Heart left ventricle (tissue), 16 donors: Measurements from ENCODE around the gene CLDN24. TPM values are rescaled to one million over a fixed set of nuclear protein-coding genes. Genes with fewer than 3 reads are reported as not detected.

Experiments
- ATAC-seq, 4 donors: fragments of 200-7000 bp; cut with Tn5 transposase; one replicate each; pipeline ENCODE4 v1.9.1; 2020 to 2022; ENCODE audit warnings: moderate library complexity in 4 of 4, mild to moderate bottlenecking in 3 of 4, moderate number of reproducible peaks in 1 of 4
- DNase-seq, 5 donors: peaks; one replicate each; pipeline ENCODE4 v3.0.0-alpha.2; 2020
- H3K27ac ChIP-seq, 12 donors: fragments of 200-600 bp; sonication (generic) in 4 of 12; one replicate each; pipeline versions ENCODE4 v1.5.0 to v1.8.0; 2016 to 2022; ENCODE audit warnings: mild to moderate bottlenecking in 2 of 12
- H3K27me3 ChIP-seq, 9 donors: fragments of 200-600 bp; sonication (generic) in 2 of 9; one replicate each; pipeline versions ENCODE4 v1.5.1 to v1.8.0; 2016 to 2022; ENCODE audit warnings: mild to moderate bottlenecking in 3 of 9
- H3K36me3 ChIP-seq, 9 donors: fragments of 200-600 bp; sonication (generic) in 2 of 9; one replicate each; pipeline versions ENCODE4 v1.5.0 to v1.8.0; 2018 to 2022; ENCODE audit warnings: mild to moderate bottlenecking in 2 of 9
- H3K4me1 ChIP-seq, 12 donors: fragments of 200-600 bp; sonication (generic) in 4 of 12; one replicate each; pipeline versions ENCODE4 v1.5.0 to v1.8.0; 2016 to 2022; ENCODE audit warnings: mild to moderate bottlenecking in 3 of 12
- H3K4me3 ChIP-seq, 12 donors: fragments of 200-600 bp; sonication (generic) in 4 of 12; one replicate each; pipeline versions ENCODE4 v1.5.0 to v1.8.0; 2017 to 2022; ENCODE audit warnings: mild to moderate bottlenecking in 9 of 12, moderate library complexity in 4 of 12
- H3K9me3 ChIP-seq, 12 donors: fragments of 200-600 bp; sonication (generic) in 4 of 12; one replicate each; pipeline versions ENCODE4 v1.5.0 to v1.8.0; 2016 to 2022; ENCODE audit warnings: mild to moderate bottlenecking in 1 of 12
- CTCF ChIP-seq, 12 donors: fragments of 200-600 bp; sonication (generic) in 4 of 12; IDR thresholded peaks; one replicate each; pipeline versions ENCODE4 v1.5.0 to v1.8.0; 2018 to 2022; ENCODE audit warnings: antibody characterized with exemption in 12 of 12, mild to moderate bottlenecking in 5 of 12
- POLR2A ChIP-seq, 2 donors: fragments of 450-650 bp; IDR thresholded peaks; one replicate each; pipeline ENCODE4 v1.6.1; 2017; ENCODE audit warnings: antibody characterized with exemption in 2 of 2, mild to moderate bottlenecking in 2 of 2, moderate library complexity in 2 of 2
- WGBS, 4 donors: extraction: QIAGEN DNeasy Blood & Tissue Kit in 2 of 4; methylation state at CpG; one replicate each; pipeline versions ENCODE4 v1.1.5 to v1.1.7; 2013 to 2018; 5-methylcytosine and 5-hydroxymethylcytosine counted together
- intact Hi-C, 10 donors: fragments of 100-400 bp; cut with DNase I; formaldehyde crosslinking; loops; one replicate each; pipeline versions ENCODE4 v1.11.1 to v1.14.2; 2022
- polyA plus RNA-seq, 2 donors: library from polyadenylated mRNA; stranded (reverse); fragments of 200-250 nt; gene quantifications; one replicate each; pipeline ENCODE4 v1.2.3, GENCODE V29; 2013
- total RNA-seq, 9 donors: library from RNA; depleted of rRNA in 2 of 9; stranded (reverse); fragments of >200 nt in 2 of 9; fragmentation: NEBNext Ultra II Directional in 3 of 9; extraction: Animal tissue kit (Norgen Biotek cat#: 25700) in 3 of 9; gene quantifications; one replicate each; pipeline versions ENCODE4 v1.1.0 to v1.2.4, GENCODE V29; 2016 to 2023
- donor health status: ischemic (EF 13 %, LVEDD 7.1; RV severe dilation, severe dysfunction).
- donor health status: healthy with polysubstance abuse.
- donor health status: DM: no; HTN: yes; CAD: no.
- donor health status: DM: no; HTN: no; CAD: no.
- donor health status: ischemic (EF 25% LVEDD 6.9; RV normal size, moderate dysfunction).
- donor health status: ischemic (EF 25% LVEDD 5.7; RV mildly dilated, moderate dysfunction).
- donor health status: healthy.
- donor health status: DM: yes; HTN: yes; CAD: no.
- donor health status: ischemic (EF 35%, LVEDD 5.7; RV mildly dilated, moderate dysfunction).
- donor health status: nonischemic (EF 11% LVEDD 7.7; RV severe dilation, severe dysfunction).
- donor health status: DM: yes; HTN: yes; CAD: no.
- donor health status: PGD.
- donor health status: ischemic (EF 29% LVEDD 5.4; RV normal size, mild dysfunction).
- donor health status: nonischemic (EF 23%, LVEDD 6.1; RV moderate dilation, normal function).

The CLDN24 gene
- total and polyA plus RNA-seq, 11 donors, result not detected

GRCh38 chr4:183289688-183290087, 32.5 kb downstream of the CLDN24 start:
- intact Hi-C loops, result loop anchor here in 1 of 10 donors (10.0 kb wide), 1 partner anchor 115 kb away; no protein-coding TSS in a partner anchor
- ATAC-seq, result no peak
- TF ChIP-seq POLR2A (IDR thresholded peaks at IDR 0.05) (no peak), CTCF (IDR thresholded peaks at IDR 0.05) (no peak)
- H3K4me3 ChIP-seq, result no peak overlapping the region
- no peaks in the 10 kb centered on the region for H3K9me3 ChIP-seq
- peaks cover 2 to 100% (median 59%) of the 10 kb centered on the region in 9 donors for H3K36me3 ChIP-seq
- DNase-seq, result no peak
- WGBS, 4 donors, result 92 to 97% (median 96%) methylated on average over 5 of the region's 5 CpGs
- H3K27ac ChIP-seq, result no peak overlapping the region
- H3K27me3 ChIP-seq, result no peaks in the 10 kb centered on the region
- no peaks in the 10 kb centered on the region for H3K4me1 ChIP-seq

DNA sequence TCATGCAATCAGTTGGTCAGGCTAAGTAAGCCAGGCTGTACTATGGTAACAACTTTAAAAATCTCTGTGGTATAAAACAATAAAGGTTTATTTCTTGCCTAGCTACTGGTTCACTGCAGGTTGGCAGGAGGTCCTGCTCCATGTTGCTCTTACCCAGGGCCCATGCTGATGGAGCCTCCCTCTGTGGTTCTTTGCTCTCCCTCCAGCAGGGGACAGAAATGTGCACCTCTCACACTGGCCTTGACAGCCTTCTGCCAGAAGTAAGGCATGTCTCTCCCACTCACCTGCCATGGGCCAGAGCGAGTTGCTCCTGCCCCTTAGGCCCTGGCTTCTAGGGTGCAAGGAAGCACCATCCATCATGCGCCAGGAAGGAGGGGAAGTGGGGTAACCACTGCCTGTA, 33.3 kb downstream of the CLDN24 start:
- WGBS, 4 donors, result 95 to 97% (median 95%) methylated on average over 2 of the region's 2 CpGs; no CpG with 5 or more reads in 1 of the 4 donors
- TF ChIP-seq POLR2A (IDR thresholded peaks at IDR 0.05), result no peak
- no peak for TF ChIP-seq CTCF (IDR thresholded peaks at IDR 0.05)
- DNase-seq, result no peak

DNA sequence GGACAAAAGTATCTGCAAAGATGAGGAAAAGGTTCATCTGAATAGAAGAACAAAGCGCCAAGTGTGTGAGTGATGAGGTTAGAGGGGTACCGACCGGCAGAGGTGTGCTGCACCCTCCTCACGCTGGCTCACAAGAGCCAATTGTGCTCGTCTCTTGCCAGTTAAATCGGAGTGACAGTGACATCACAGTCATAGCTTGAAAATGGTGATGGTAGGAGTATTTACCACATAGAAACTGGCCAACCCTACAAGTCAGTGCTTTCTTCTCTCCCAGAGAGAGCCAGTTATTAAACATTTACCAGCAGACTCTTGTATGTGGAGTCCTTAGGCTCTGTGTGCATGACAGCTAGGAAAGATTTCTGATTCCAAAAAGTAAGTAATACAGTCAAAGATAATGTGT, 34.5 kb downstream of the CLDN24 start:
- DNase-seq, result no peak
- Histone ChIP-seq H3K27me3 (no peaks in the 10 kb centered on the region), H3K4me1 (no peaks in the 10 kb centered on the region), H3K4me3 (no peak overlapping the region), H3K27ac (no peak overlapping the region), H3K9me3 (no peaks in the 10 kb centered on the region), H3K36me3 (peaks cover 2 to 100% (median 78%) of the 10 kb centered on the region in 9 donors)
- ATAC-seq, result no peak
- TF ChIP-seq POLR2A (IDR thresholded peaks at IDR 0.05) (no peak), CTCF (IDR thresholded peaks at IDR 0.05) (no peak)
- WGBS, 4 donors, result 95 to 98% (median 96%) methylated on average over 6 of the region's 6 CpGs
- intact Hi-C loops, result loop anchor here in 1 of 10 donors (10.0 kb wide), 1 partner anchor 117 kb away; no protein-coding TSS in a partner anchor

More for the DNA sequence above, 33.3 kb downstream of the CLDN24 start:
- no peak overlapping the region for H3K27ac ChIP-seq
- H3K9me3 ChIP-seq, result no peaks in the 10 kb centered on the region
- intact Hi-C loops, result loop anchor here in 1 of 10 donors (10.0 kb wide), 1 partner anchor 116 kb away; no protein-coding TSS in a partner anchor
- H3K36me3 ChIP-seq, result peaks cover 2 to 100% (median 66%) of the 10 kb centered on the region in 9 donors
- H3K4me1 ChIP-seq, result no peaks in the 10 kb centered on the region
- no peaks in the 10 kb centered on the region for H3K27me3 ChIP-seq
- H3K4me3 ChIP-seq, result no peak overlapping the region
- peak in 1 of 4 donors; percentile 22 for ATAC-seq

GRCh38 chr4:183287309-183287659, 34.9 kb downstream of the CLDN24 start:
- Histone ChIP-seq H3K9me3 (no peaks in the 10 kb centered on the region), H3K27me3 (no peaks in the 10 kb centered on the region), H3K4me3 (no peak overlapping the region), H3K4me1 (no peaks in the 10 kb centered on the region), H3K36me3 (peaks cover 2 to 100% (median 82%) of the 10 kb centered on the region in 9 donors), H3K27ac (no peak overlapping the region)
- TF ChIP-seq CTCF (IDR thresholded peaks at IDR 0.05), result no peak
- no peak for TF ChIP-seq POLR2A (IDR thresholded peaks at IDR 0.05)
- ATAC-seq, result no peak
- DNase-seq, result no peak
- intact Hi-C loops, result loop anchor here in 1 of 10 donors (10.0 kb wide), 1 partner anchor 118 kb away; no protein-coding TSS in a partner anchor
- WGBS, 4 donors, result 93 to 98% (median 96%) methylated on average over 2 of the region's 2 CpGs
